RWPE2 (cell line): Measurements from ENCODE around the gene ETFDH.
A peak's percentile ranks its signal among the peaks of the same experiment; 100 is the strongest.
"Not testable (repeated sequence)": the region's sequence is repeated elsewhere in the genome, so short reads cannot be mapped to it uniquely, and the experiment has no call there.

Experiments
- ATAC-seq: fragments of 200-7000 bp; cut with Tn5 transposase; 3 replicates; pipeline ENCODE4 v1.9.1; 2021; ENCODE audit warnings: low read depth
- DNase-seq: peaks from one replicate; pipeline ENCODE4 v3.0.0-alpha.2; 2020; ENCODE audit warnings: low spot score
- H3K27ac ChIP-seq: fragments of 450-650 bp; 2 replicates; pipeline ENCODE4 v1.5.1; 2017; ENCODE audit warnings: mild to moderate bottlenecking; ENCODE audit not compliant: poor library complexity, severe bottlenecking
- H3K27me3 ChIP-seq: fragments of 250-450 bp; sonication (Bioruptor Pico); 2 replicates; pipeline ENCODE4 v1.5.1; 2021; ENCODE audit warnings: mild to moderate bottlenecking, moderate library complexity; ENCODE audit not compliant: insufficient read depth, poor library complexity, severe bottlenecking
- H3K36me3 ChIP-seq: fragments of 250-450 bp; sonication (Bioruptor Pico); 2 replicates; pipeline ENCODE4 v1.5.1; 2020; ENCODE audit warnings: low read depth, mild to moderate bottlenecking, moderate library complexity
- H3K4me1 ChIP-seq: fragments of 250-450 bp; sonication (Bioruptor Pico); 2 replicates; pipeline ENCODE4 v1.5.1; 2021; ENCODE audit warnings: mild to moderate bottlenecking, moderate library complexity; ENCODE audit not compliant: insufficient read depth, poor library complexity, severe bottlenecking
- H3K4me3 ChIP-seq: fragments of 250-450 bp; sonication (Bioruptor Pico); 2 replicates; pipeline ENCODE4 v1.5.1; 2021; ENCODE audit warnings: mild to moderate bottlenecking, moderate library complexity; ENCODE audit not compliant: severe bottlenecking
- H3K9me3 ChIP-seq: fragments of 250-450 bp; sonication (Bioruptor Pico); 2 replicates; pipeline ENCODE4 v1.5.1; 2021; ENCODE audit warnings: mild to moderate bottlenecking, moderate library complexity; ENCODE audit not compliant: severe bottlenecking
- TF ChIP-seq, protein P1 (sequence below): fragments of 450-650 bp; IDR thresholded peaks from one replicate; pipeline ENCODE4 v1.5.1; 2017; ENCODE audit warnings: mild to moderate bottlenecking, moderate library complexity; ENCODE audit not compliant: poor library complexity, severe bottlenecking

Gene ETFDH

GRCh38 chr4:158688813-158689212 is 16.7 kb downstream of the ETFDH start:
- TF ChIP-seq, protein P1, sequence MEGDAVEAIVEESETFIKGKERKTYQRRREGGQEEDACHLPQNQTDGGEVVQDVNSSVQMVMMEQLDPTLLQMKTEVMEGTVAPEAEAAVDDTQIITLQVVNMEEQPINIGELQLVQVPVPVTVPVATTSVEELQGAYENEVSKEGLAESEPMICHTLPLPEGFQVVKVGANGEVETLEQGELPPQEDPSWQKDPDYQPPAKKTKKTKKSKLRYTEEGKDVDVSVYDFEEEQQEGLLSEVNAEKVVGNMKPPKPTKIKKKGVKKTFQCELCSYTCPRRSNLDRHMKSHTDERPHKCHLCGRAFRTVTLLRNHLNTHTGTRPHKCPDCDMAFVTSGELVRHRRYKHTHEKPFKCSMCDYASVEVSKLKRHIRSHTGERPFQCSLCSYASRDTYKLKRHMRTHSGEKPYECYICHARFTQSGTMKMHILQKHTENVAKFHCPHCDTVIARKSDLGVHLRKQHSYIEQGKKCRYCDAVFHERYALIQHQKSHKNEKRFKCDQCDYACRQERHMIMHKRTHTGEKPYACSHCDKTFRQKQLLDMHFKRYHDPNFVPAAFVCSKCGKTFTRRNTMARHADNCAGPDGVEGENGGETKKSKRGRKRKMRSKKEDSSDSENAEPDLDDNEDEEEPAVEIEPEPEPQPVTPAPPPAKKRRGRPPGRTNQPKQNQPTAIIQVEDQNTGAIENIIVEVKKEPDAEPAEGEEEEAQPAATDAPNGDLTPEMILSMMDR = no peak
- Histone ChIP-seq H3K27ac (no peak overlapping the region), H3K4me3 (no peak overlapping the region), H3K27me3 (no peaks in the 10 kb centered on the region), H3K4me1 (no peaks in the 10 kb centered on the region), H3K36me3 (no peaks in the 10 kb centered on the region), H3K9me3 (no peaks in the 10 kb centered on the region)
- no peak for ATAC-seq
- DNase-seq = no peak

- TF ChIP-seq, protein P1 = no peak
- no peaks in the 10 kb centered on the region for H3K9me3 ChIP-seq
- no peak for DNase-seq
- H3K4me1 ChIP-seq = no peaks in the 10 kb centered on the region
- H3K36me3 ChIP-seq = peaks cover 40% of the 10 kb centered on the region
- ATAC-seq = no peak
- H3K4me3 ChIP-seq = no peak overlapping the region
- no peaks in the 10 kb centered on the region for H3K27me3 ChIP-seq
- no peak overlapping the region for H3K27ac ChIP-seq
Measured at GRCh38 chr4:158704274-158704673, 32.2 kb downstream of the ETFDH start.

- no peak for DNase-seq
- H3K9me3 ChIP-seq = no peaks in the 10 kb centered on the region
- H3K27me3 ChIP-seq = no peaks in the 10 kb centered on the region
- H3K4me3 ChIP-seq = no peak overlapping the region
- ATAC-seq = no peak
- no peaks in the 10 kb centered on the region for H3K4me1 ChIP-seq
- H3K27ac ChIP-seq = no peak overlapping the region
- TF ChIP-seq, protein P1 = peak; percentile 38
- peaks cover 95% of the 10 kb centered on the region for H3K36me3 ChIP-seq
Measured at GRCh38 chr4:158710814-158711213, 38.7 kb downstream of the ETFDH start.

- DNase-seq, H3K4me1 ChIP-seq, ATAC-seq, H3K27ac ChIP-seq, H3K4me3 ChIP-seq, H3K27me3 ChIP-seq, H3K9me3 ChIP-seq: not testable (repeated sequence)
- peaks cover 99% of the 10 kb centered on the region for H3K36me3 ChIP-seq
Measured at GRCh38 chr4:158712622-158713021, 40.5 kb downstream of the ETFDH start.

DNA sequence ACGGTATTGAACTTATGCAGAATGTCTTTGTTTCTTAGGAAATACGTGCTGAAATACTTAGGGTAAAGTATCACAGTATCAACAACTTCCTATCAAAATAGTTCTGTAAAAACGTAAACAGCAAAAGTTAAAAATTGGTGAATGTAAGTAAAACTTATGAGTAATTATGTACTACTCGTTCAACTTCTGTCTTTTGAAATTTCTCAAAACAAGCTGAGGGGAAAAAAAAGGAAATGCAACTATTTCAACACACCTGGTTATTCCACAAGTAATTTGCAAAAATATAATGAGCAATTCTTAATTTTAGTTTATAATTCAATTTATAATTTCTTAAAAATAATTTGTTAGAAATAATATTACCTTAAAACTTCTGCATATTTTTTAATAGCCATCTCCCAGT is 42.8 kb downstream of the ETFDH start:
- no peak for ATAC-seq
- no peak for DNase-seq
- Histone ChIP-seq H3K27me3 (no peaks in the 10 kb centered on the region), H3K9me3 (no peaks in the 10 kb centered on the region), H3K4me3 (no peak overlapping the region), H3K4me1 (no peaks in the 10 kb centered on the region), H3K27ac (no peak overlapping the region), H3K36me3 (peaks cover 99% of the 10 kb centered on the region)
- TF ChIP-seq, protein P1 = no peak
